Activated CD8-positive, alpha-beta memory T cell treated with anti-CD3 and anti-CD28 coated beads, Interleukin-2, amount 50 U/mL, for 24 hours (primary cell): ENCODE measurements around the gene NUDT14.

Experiments
- DNase-seq: peaks from one replicate; pipeline ENCODE4 v3.0.0-alpha.2; 2020; ENCODE audit errors: extremely low read depth

The NUDT14 gene

GRCh38 chr14:105173901-105174894 is 6.9 kb downstream of the NUDT14 start:
- no peak for DNase-seq

- no peak for DNase-seq
These were observed 8.0 kb downstream of the NUDT14 start for GRCh38 chr14:105173145-105173544.

GRCh38 chr14:105172476-105172875 is 8.6 kb downstream of the NUDT14 start:
- DNase-seq, result no peak

- no peak for DNase-seq
These were observed 10.0 kb downstream of the NUDT14 start for GRCh38 chr14:105171004-105171673.

GRCh38 chr14:105169776-105170655 is 11.1 kb downstream of the NUDT14 start:
- DNase-seq, result no peak

GRCh38 chr14:105168979-105169507 is 12.1 kb downstream of the NUDT14 start:
- DNase-seq, result no peak

GRCh38 chr14:105168496-105168978 is 12.6 kb downstream of the NUDT14 start, which contains the start of gene JAG2:
TSS of gene JAG2 (minus strand) at chr14:105168776. CDS start at chr14:105168420, 356 bp downstream.
- DNase-seq, result no peak

- DNase-seq, result no peak
These were observed 13.1 kb downstream of the NUDT14 start for GRCh38 chr14:105168093-105168420.

GRCh38 chr14:105167303-105168092 is 13.6 kb downstream of the NUDT14 start:
- no peak for DNase-seq

- no peak for DNase-seq
These were observed 14.4 kb downstream of the NUDT14 start for GRCh38 chr14:105166571-105167302.

- no peak for DNase-seq
These were observed 15.2 kb downstream of the NUDT14 start for GRCh38 chr14:105165761-105166485.

GRCh38 chr14:105165134-105165704 is 15.9 kb downstream of the NUDT14 start:
- no peak for DNase-seq

- DNase-seq, result no peak
These were observed 17.9 kb downstream of the NUDT14 start for GRCh38 chr14:105163040-105163742.

GRCh38 chr14:105162669-105162979 is 18.5 kb downstream of the NUDT14 start:
- DNase-seq, result no peak

GRCh38 chr14:105161964-105162668 is 19.0 kb downstream of the NUDT14 start:
- no peak for DNase-seq

GRCh38 chr14:105161309-105161708 is 19.8 kb downstream of the NUDT14 start:
- DNase-seq, result no peak

- no peak for DNase-seq
These were observed 20.3 kb downstream of the NUDT14 start for GRCh38 chr14:105160776-105161175.

- no peak for DNase-seq
These were observed 21.8 kb downstream of the NUDT14 start for GRCh38 chr14:105159344-105159743.
